ENCODE results near the gene OLFML2A.
A peak's percentile ranks its signal among the peaks of the same experiment; 100 is the strongest.
"Not testable (repeated sequence)": the region's sequence is repeated elsewhere in the genome, so short reads cannot be mapped to it uniquely, and the experiment has no call there.

The OLFML2A gene

GRCh38 chr9:124761196-124761595, 15.7 kb upstream of the OLFML2A start:
- DNase-seq (ENCODE audit: low read depth), result no peak

GRCh38 chr9:124761710-124762109, 15.2 kb upstream of the OLFML2A start:
- DNase-seq (ENCODE audit: low read depth), result no peak

- DNase-seq (ENCODE audit: low read depth), result no peak
These were observed 14.3 kb upstream of the OLFML2A start for GRCh38 chr9:124762633-124763032.

GRCh38 chr9:124764774-124765438, 12.0 kb upstream of the OLFML2A start:
- DNase-seq (ENCODE audit: low read depth), result no peak

GRCh38 chr9:124765439-124765835, 11.5 kb upstream of the OLFML2A start:
- DNase-seq (ENCODE audit: low read depth), result no peak

GRCh38 chr9:124766326-124766725, 10.6 kb upstream of the OLFML2A start:
- DNase-seq (ENCODE audit: low read depth), result no peak

GRCh38 chr9:124766815-124767554, 9.9 kb upstream of the OLFML2A start:
- DNase-seq (ENCODE audit: low read depth), result no peak

GRCh38 chr9:124767821-124768220, 9.1 kb upstream of the OLFML2A start:
- no peak for DNase-seq (ENCODE audit: low read depth)

GRCh38 chr9:124768334-124768733, 8.6 kb upstream of the OLFML2A start:
- no peak for DNase-seq (ENCODE audit: low read depth)

GRCh38 chr9:124768750-124769548, 8.0 kb upstream of the OLFML2A start:
- no peak for DNase-seq (ENCODE audit: low read depth)

GRCh38 chr9:124769549-124770358, 7.2 kb upstream of the OLFML2A start:
- DNase-seq (ENCODE audit: low read depth), result no peak

- DNase-seq (ENCODE audit: low read depth), result no peak
These were observed 6.4 kb upstream of the OLFML2A start for GRCh38 chr9:124770359-124771020.

GRCh38 chr9:124771021-124771866, 5.7 kb upstream of the OLFML2A start, which contains the start of gene NR6A1:
TSS of gene NR6A1 (minus strand) at chr9:124771311.
- DNase-seq (ENCODE audit: low read depth), result peak; percentile 88

- no peak for DNase-seq (ENCODE audit: low read depth)
These were observed 4.9 kb upstream of the OLFML2A start for GRCh38 chr9:124771867-124772679.

GRCh38 chr9:124772877-124773276, 4.1 kb upstream of the OLFML2A start:
- not testable (repeated sequence) for DNase-seq (ENCODE audit: low read depth)

- DNase-seq (ENCODE audit: low read depth), result no peak
These were observed 3.3 kb upstream of the OLFML2A start for GRCh38 chr9:124773473-124774128.

- DNase-seq (ENCODE audit: low read depth), result peak; percentile 38
These were observed 2.6 kb upstream of the OLFML2A start for GRCh38 chr9:124774129-124774978.

- DNase-seq (ENCODE audit: low read depth), result no peak
These were observed 347 bp upstream of the OLFML2A start for GRCh38 chr9:124776618-124776953.

Data from GM04504 (cell line).